ENCODE results near the gene TST.

TST gene

DNA sequence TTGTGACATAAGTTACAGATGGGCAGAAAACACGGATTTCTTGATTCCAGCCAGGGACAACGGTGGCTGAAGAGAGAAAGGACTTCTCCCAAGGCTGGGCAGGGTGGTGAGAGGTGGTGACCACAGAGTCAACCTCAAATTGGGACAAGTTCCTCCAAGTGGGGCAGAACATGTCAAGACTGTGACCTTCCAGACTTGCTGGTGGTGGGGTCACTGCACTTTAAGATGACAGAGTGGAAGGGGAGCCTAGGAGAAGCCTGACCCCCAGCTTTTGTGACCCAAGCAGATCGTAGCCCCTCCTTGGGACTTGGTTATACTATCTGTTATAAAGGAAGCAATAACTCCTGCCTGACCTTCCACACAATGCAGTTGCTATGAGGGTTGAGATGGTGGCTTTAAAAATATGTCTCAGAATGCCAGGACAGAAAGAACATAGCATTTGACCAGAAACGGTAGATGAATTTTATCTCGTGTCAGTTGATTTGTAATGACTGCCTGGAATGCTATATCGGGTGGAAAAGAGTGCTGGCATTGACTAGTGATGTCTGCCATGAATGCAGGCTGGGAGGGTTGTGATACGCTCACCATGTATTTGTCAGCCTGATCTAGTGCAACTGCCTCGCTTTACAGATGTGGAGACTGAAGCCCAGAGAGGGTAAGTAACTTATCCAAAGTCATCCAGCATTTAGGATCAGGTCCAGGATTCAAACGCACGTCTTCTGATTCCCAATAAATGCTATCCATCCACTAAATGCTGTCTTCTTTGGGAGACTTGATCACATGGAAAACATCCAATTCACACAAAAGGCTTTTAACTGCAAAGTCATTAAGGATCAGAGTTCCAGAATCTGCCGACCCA is 18.3 kb downstream of the TST start:
- no peaks in the 10 kb centered on the region for H4K20me1 ChIP-seq (ENCODE audit: insufficient read depth)
- H3K9ac ChIP-seq, result no peak overlapping the region

DNA sequence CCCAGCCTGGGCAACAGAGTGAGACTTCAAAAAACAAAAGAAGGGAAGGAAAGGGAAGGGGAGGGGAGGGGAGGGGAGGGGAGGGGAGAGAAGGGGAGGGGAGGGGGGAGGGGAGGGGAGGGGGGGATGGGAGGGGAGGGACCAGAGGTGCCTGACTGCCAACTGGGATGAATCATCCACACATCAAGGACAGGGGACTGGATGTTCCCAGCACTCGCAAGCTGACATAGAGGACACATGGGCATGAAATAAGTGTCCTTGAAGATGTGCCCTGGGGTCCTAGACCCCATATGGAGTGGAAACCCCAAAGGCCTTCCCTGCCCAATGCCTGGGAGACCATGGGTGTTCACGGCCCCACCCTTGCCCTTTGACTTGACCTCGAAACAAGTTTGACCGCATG is 19.8 kb downstream of the TST start:
- no peak overlapping the region for H3K9ac ChIP-seq
- no peaks in the 10 kb centered on the region for H4K20me1 ChIP-seq (ENCODE audit: insufficient read depth)
- no peak overlapping the region for H3K4me2 ChIP-seq
- no peaks in the 10 kb centered on the region for H3K79me2 ChIP-seq (ENCODE audit: insufficient read depth, low read depth)
- H3K27ac ChIP-seq, result no peak overlapping the region
- no peaks in the 10 kb centered on the region for H3K4me1 ChIP-seq (ENCODE audit: low read depth, poor library complexity, severe bottlenecking)
- H3K27me3 ChIP-seq (ENCODE audit: insufficient read depth, low read depth), result peaks cover 70% of the 10 kb centered on the region
- TF ChIP-seq, protein P1, sequence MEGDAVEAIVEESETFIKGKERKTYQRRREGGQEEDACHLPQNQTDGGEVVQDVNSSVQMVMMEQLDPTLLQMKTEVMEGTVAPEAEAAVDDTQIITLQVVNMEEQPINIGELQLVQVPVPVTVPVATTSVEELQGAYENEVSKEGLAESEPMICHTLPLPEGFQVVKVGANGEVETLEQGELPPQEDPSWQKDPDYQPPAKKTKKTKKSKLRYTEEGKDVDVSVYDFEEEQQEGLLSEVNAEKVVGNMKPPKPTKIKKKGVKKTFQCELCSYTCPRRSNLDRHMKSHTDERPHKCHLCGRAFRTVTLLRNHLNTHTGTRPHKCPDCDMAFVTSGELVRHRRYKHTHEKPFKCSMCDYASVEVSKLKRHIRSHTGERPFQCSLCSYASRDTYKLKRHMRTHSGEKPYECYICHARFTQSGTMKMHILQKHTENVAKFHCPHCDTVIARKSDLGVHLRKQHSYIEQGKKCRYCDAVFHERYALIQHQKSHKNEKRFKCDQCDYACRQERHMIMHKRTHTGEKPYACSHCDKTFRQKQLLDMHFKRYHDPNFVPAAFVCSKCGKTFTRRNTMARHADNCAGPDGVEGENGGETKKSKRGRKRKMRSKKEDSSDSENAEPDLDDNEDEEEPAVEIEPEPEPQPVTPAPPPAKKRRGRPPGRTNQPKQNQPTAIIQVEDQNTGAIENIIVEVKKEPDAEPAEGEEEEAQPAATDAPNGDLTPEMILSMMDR (conservative IDR thresholded peaks at IDR 0.05; ENCODE audit: low read depth, low read length), result no peak
- H3K36me3 ChIP-seq (ENCODE audit: insufficient read depth), result no peaks in the 10 kb centered on the region
- no peak overlapping the region for H3K4me3 ChIP-seq (IDR thresholded peaks at IDR 0.05; ENCODE audit: insufficient read depth, low read depth, low read length)
- no peak overlapping the region for H2AFZ ChIP-seq (ENCODE audit: low read depth)

More for the DNA sequence above, 18.3 kb downstream of the TST start:
- no peak overlapping the region for H2AFZ ChIP-seq (ENCODE audit: low read depth)
- H3K27me3 ChIP-seq (ENCODE audit: insufficient read depth, low read depth), result peaks cover 69% of the 10 kb centered on the region
- H3K36me3 ChIP-seq (ENCODE audit: insufficient read depth), result no peaks in the 10 kb centered on the region
- TF ChIP-seq, protein P1 (conservative IDR thresholded peaks at IDR 0.05; ENCODE audit: low read depth, low read length), result no peak
- no peak overlapping the region for H3K4me3 ChIP-seq (IDR thresholded peaks at IDR 0.05; ENCODE audit: insufficient read depth, low read depth, low read length)
- no peaks in the 10 kb centered on the region for H3K79me2 ChIP-seq (ENCODE audit: insufficient read depth, low read depth)
- no peak overlapping the region for H3K4me2 ChIP-seq
- no peak overlapping the region for H3K27ac ChIP-seq
- H3K4me1 ChIP-seq (ENCODE audit: low read depth, poor library complexity, severe bottlenecking), result no peaks in the 10 kb centered on the region

DNA sequence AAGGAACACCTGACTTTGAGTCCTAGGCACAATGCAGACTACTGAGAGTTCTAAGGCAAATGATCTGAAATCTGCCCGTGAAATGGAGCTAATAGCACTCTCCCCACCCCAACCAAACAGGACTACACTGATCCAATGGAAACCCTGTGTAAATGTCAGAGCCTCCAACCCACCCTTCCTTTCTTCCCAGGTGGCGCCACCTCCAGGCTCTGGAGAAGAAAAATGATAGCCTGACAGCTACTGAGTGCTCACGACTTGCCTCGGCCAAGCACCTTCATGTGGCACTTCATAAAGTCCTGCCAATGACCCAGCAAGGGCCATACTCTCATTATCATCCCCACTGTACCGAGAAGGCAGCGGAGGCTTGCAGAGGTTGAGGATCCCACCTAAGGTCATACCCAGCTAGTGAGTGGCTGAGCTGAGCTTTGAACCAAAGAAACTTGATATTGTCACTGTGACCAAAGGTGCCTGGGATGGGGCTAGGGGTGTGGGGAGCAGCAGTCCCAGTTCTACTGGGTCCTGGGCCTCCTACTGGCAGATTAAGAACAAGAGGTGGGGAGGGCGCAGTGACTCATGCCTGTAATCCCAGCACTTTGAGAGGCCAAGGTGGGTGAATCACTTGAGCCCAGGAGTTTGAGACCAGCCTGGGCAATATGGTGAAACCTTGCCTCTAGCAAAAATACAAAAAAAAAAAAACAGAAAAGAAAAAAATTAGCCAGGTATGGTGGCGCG is 20.5 kb downstream of the TST start:
- Histone ChIP-seq H3K4me1 (ENCODE audit: low read depth, poor library complexity, severe bottlenecking) (no peaks in the 10 kb centered on the region), H3K4me3 (IDR thresholded peaks at IDR 0.05; ENCODE audit: insufficient read depth, low read depth, low read length) (no peak overlapping the region), H3K27ac (no peak overlapping the region), H3K79me2 (ENCODE audit: insufficient read depth, low read depth) (no peaks in the 10 kb centered on the region), H4K20me1 (ENCODE audit: insufficient read depth) (no peaks in the 10 kb centered on the region), H3K9ac (no peak overlapping the region), H3K4me2 (no peak overlapping the region), H2AFZ (ENCODE audit: low read depth) (no peak overlapping the region), H3K36me3 (ENCODE audit: insufficient read depth) (no peaks in the 10 kb centered on the region), H3K27me3 (ENCODE audit: insufficient read depth, low read depth) (peaks cover 70% of the 10 kb centered on the region)
- TF ChIP-seq, protein P1 (conservative IDR thresholded peaks at IDR 0.05; ENCODE audit: low read depth, low read length), result no peak

DNA sequence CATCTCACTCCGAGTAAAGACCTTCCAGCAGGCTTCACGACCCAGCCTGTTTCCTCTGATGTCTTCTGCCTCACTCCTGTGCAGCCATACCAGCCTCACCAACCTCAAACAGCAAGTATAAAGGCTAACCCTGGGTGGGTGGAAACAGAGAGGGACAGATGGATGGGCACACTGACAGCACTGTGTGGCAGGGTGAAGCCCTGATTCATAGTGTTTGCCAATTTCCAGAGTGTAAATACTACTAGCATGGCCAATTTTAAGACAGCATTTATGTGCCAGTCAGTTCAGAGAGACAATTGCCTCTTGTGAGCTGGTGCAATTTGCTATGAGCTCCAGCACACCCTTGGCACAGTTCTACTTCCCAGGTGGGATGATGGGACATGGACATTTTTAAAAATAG is 21.5 kb downstream of the TST start:
- no peak overlapping the region for H3K9ac ChIP-seq
- no peak overlapping the region for H3K27ac ChIP-seq
- TF ChIP-seq, protein P1 (conservative IDR thresholded peaks at IDR 0.05; ENCODE audit: low read depth, low read length), result no peak
- no peak overlapping the region for H3K4me3 ChIP-seq (IDR thresholded peaks at IDR 0.05; ENCODE audit: insufficient read depth, low read depth, low read length)
- H3K27me3 ChIP-seq (ENCODE audit: insufficient read depth, low read depth), result peaks cover 68% of the 10 kb centered on the region
- H3K36me3 ChIP-seq (ENCODE audit: insufficient read depth), result no peaks in the 10 kb centered on the region
- no peak overlapping the region for H3K4me2 ChIP-seq
- no peaks in the 10 kb centered on the region for H4K20me1 ChIP-seq (ENCODE audit: insufficient read depth)
- H3K4me1 ChIP-seq (ENCODE audit: low read depth, poor library complexity, severe bottlenecking), result no peaks in the 10 kb centered on the region
- H2AFZ ChIP-seq (ENCODE audit: low read depth), result no peak overlapping the region
- H3K79me2 ChIP-seq (ENCODE audit: insufficient read depth, low read depth), result no peaks in the 10 kb centered on the region
